H9 (cell line): ENCODE measurements around the gene LINC01488. TPM values are rescaled to one million over a fixed set of nuclear protein-coding genes. Genes with fewer than 3 reads are reported as not detected.

Experiments
- DNase-seq: peaks from one replicate; pipeline ENCODE4 v3.0.0-alpha.2; 2017
- H2AFZ ChIP-seq: one replicate; pipeline ENCODE4 v1.6.1; 2013; ENCODE audit warnings: mild to moderate bottlenecking, low read length, control low read depth, moderate library complexity
- H2AK5ac ChIP-seq: 2 replicates; pipeline ENCODE4 v1.6.1; 2013; ENCODE audit warnings: low read length, control low read depth, mixed read lengths; ENCODE audit not compliant: insufficient read length
- H2BK120ac ChIP-seq: one replicate; pipeline ENCODE4 v1.6.1; 2013; ENCODE audit warnings: low read depth, mild to moderate bottlenecking, low read length, control low read depth, inconsistent platforms; ENCODE audit not compliant: poor library complexity, severe bottlenecking
- H2BK12ac ChIP-seq: 2 replicates; pipeline ENCODE4 v1.6.1; 2013; ENCODE audit warnings: low read length, control low read depth, mixed read lengths, low read depth; ENCODE audit not compliant: insufficient read length
- H2BK15ac ChIP-seq: 2 replicates; pipeline ENCODE4 v1.6.1; 2013; ENCODE audit warnings: low read depth, low read length, control low read depth
- H2BK20ac ChIP-seq: one replicate; pipeline ENCODE4 v1.6.1; 2013; ENCODE audit warnings: low read depth, mild to moderate bottlenecking, low read length, control low read depth, inconsistent platforms; ENCODE audit not compliant: poor library complexity, severe bottlenecking
- H2BK5ac ChIP-seq: 2 replicates; pipeline ENCODE4 v1.6.1; 2013; ENCODE audit warnings: low read length, control low read depth, mixed read lengths; ENCODE audit not compliant: insufficient read length
- H3K14ac ChIP-seq: 2 replicates; pipeline ENCODE4 v1.6.1; 2013; ENCODE audit warnings: low read length, control low read depth; ENCODE audit not compliant: insufficient read depth
- H3K18ac ChIP-seq: 2 replicates; pipeline ENCODE4 v1.6.1; 2013; ENCODE audit warnings: low read depth, mild to moderate bottlenecking, mixed read lengths, low read length, control low read depth; ENCODE audit not compliant: insufficient read length
- H3K23ac ChIP-seq: 2 replicates; pipeline ENCODE4 v1.6.1; 2013; ENCODE audit warnings: low read length, control low read depth, mixed read lengths, low read depth; ENCODE audit not compliant: insufficient read length
- H3K23me2 ChIP-seq: 2 replicates; pipeline ENCODE4 v1.6.1; 2013; ENCODE audit warnings: low read depth, mild to moderate bottlenecking, mixed read lengths, low read length, control low read depth; ENCODE audit not compliant: insufficient read length, poor library complexity, severe bottlenecking
- H3K27ac ChIP-seq: 2 replicates; pipeline ENCODE4 v1.5.1; 2013; ENCODE audit warnings: low read length, control low read depth, mixed read lengths, low read depth; ENCODE audit not compliant: insufficient read length
- H3K27me3 ChIP-seq: 2 replicates; pipeline ENCODE4 v1.6.1; 2013; ENCODE audit warnings: low read length, control low read depth, inconsistent platforms; ENCODE audit not compliant: insufficient read depth
- H3K4ac ChIP-seq: 2 replicates; pipeline ENCODE4 v1.6.1; 2013; ENCODE audit warnings: low read depth, mild to moderate bottlenecking, control low read depth, inconsistent platforms, low read length, moderate library complexity
- H3K4me1 ChIP-seq: 2 replicates; pipeline ENCODE4 v1.6.1; 2013; ENCODE audit warnings: low read length, control low read depth, inconsistent platforms; ENCODE audit not compliant: insufficient read depth
- H3K4me2 ChIP-seq: 2 replicates; pipeline ENCODE4 v1.6.1; 2013; ENCODE audit warnings: low read length, control low read depth, mixed read lengths; ENCODE audit not compliant: insufficient read length, insufficient read depth
- H3K56ac ChIP-seq: 2 replicates; pipeline ENCODE4 v1.6.1; 2013; ENCODE audit warnings: low read depth, mild to moderate bottlenecking, mixed read lengths, low read length, control low read depth; ENCODE audit not compliant: insufficient read length
- H3K79me1 ChIP-seq: 2 replicates; pipeline ENCODE4 v1.6.1; 2013; ENCODE audit warnings: low read depth, mild to moderate bottlenecking, moderate library complexity, low read length, control low read depth, inconsistent platforms; ENCODE audit not compliant: insufficient read depth, poor library complexity, severe bottlenecking
- H3K79me2 ChIP-seq: 2 replicates; pipeline ENCODE4 v1.6.1; 2013; ENCODE audit warnings: low read length, control low read depth, inconsistent platforms; ENCODE audit not compliant: insufficient read depth
- H3K9ac ChIP-seq: 2 replicates; pipeline ENCODE4 v1.6.1; 2013; ENCODE audit warnings: low read length, control low read depth, mixed read lengths; ENCODE audit not compliant: insufficient read length; ENCODE audit errors: extremely low read depth
- H3K9me3 ChIP-seq: one replicate; pipeline ENCODE4 v1.6.1; 2013; ENCODE audit warnings: low read depth, low read length, inconsistent platforms; ENCODE audit not compliant: control insufficient read depth
- H3T11ph ChIP-seq: one replicate; pipeline ENCODE4 v1.6.1; 2013; ENCODE audit warnings: mild to moderate bottlenecking, low read length, control low read depth, inconsistent platforms
- H4K20me1 ChIP-seq: one replicate; pipeline ENCODE4 v1.6.1; 2013; ENCODE audit not compliant: control insufficient read depth, insufficient read length, insufficient read depth
- H4K5ac ChIP-seq: 2 replicates; pipeline ENCODE4 v1.6.1; 2013; ENCODE audit warnings: low read depth, mild to moderate bottlenecking, mixed read lengths, low read length, control low read depth; ENCODE audit not compliant: insufficient read length
- H4K8ac ChIP-seq: replicated peaks from 2 replicates; pipeline ENCODE4 v1.6.1; 2013; ENCODE audit warnings: low read length, control low read depth, mixed read lengths, low read depth; ENCODE audit not compliant: insufficient read length
- H4K91ac ChIP-seq: 2 replicates; pipeline ENCODE4 v1.6.1; 2013; ENCODE audit warnings: low read depth, mild to moderate bottlenecking, moderate library complexity, mixed read lengths, low read length, control low read depth; ENCODE audit not compliant: insufficient read length
- H3K27ac Mint-ChIP-seq, 3 experiments: 2 replicates in 2 of 3; 3 replicates in 1 of 3; pipeline ENCODE4 v1.8.0; 2020 to 2021; ENCODE audit warnings: mixed read lengths in 3 of 3, mild to moderate bottlenecking in 1 of 3, moderate library complexity in 1 of 3
- H3K27me3 Mint-ChIP-seq: 2 replicates; pipeline ENCODE4 v1.8.0; 2021; ENCODE audit warnings: low read depth, mild to moderate bottlenecking, moderate library complexity, mixed read lengths
- H3K36me3 Mint-ChIP-seq, 3 experiments: 2 replicates in 2 of 3; 3 replicates in 1 of 3; pipeline ENCODE4 v1.8.0; 2020 to 2021; ENCODE audit warnings: low read depth in 3 of 3, mixed read lengths in 3 of 3; ENCODE audit not compliant: insufficient read depth in 1 of 3
- H3K4me1 Mint-ChIP-seq, 2 experiments: 2 replicates each; pipeline ENCODE4 v1.8.0; 2020; ENCODE audit warnings: mixed read lengths in 2 of 2
- H3K4me3 Mint-ChIP-seq, 2 experiments: 2 replicates in 1 of 2; 3 replicates in 1 of 2; pipeline ENCODE4 v1.8.0; 2020 to 2021; ENCODE audit warnings: mild to moderate bottlenecking in 2 of 2, mixed read lengths in 2 of 2, moderate library complexity in 1 of 2
- H3K9me3 Mint-ChIP-seq, 2 experiments: 2 replicates in 1 of 2; 3 replicates in 1 of 2; pipeline ENCODE4 v1.8.0; 2020; ENCODE audit warnings: mild to moderate bottlenecking in 2 of 2, mixed read lengths in 2 of 2, moderate library complexity in 1 of 2
- CTCF ChIP-seq: fragments of 200-600 bp; sonication (generic); conservative IDR thresholded peaks from 3 replicates; pipeline ENCODE4 v1.8.0; 2021; ENCODE audit warnings: antibody characterized with exemption, mild to moderate bottlenecking
- WGBS: extraction: QIAGEN DNeasy Blood & Tissue Kit; methylation state at CpG from one replicate; pipeline ENCODE4 v1.1.7; 2013; ENCODE audit warnings: missing lambda C conversion rate, low lambda C conversion rate, mixed read lengths; ENCODE audit not compliant: insufficient read length; ENCODE audit errors: extremely low coverage; 5-methylcytosine and 5-hydroxymethylcytosine counted together
- total RNA-seq: library from RNA; stranded (reverse); gene quantifications from 2 replicates; pipeline ENCODE4 v1.2.1, GENCODE V29; 2021

Gene LINC01488
- total RNA-seq, 1 experiment from 2014 or later: not detected

DNA sequence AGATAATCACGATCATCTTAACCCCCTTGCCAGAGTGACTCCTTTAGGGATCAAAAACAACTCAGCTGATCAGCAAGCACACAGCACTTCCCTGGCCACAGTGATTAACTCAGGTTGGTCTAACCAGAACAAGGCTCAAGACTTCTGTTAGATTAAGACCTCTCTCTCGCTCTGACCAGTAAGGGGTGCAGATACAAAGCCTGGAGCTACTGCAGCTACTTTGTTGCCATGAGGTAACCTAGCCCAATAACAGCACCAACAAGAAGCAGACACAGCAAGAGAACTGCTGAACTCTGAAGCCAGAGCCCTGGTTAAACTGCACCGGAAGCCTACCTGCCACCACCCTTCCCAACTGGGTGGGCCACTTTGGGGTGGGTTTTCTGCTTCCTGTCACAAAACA is 42.0 kb downstream of the LINC01488 start:
- no peak overlapping the region for H4K8ac ChIP-seq
- H2AK5ac ChIP-seq: no peak overlapping the region
- DNase-seq: no peak
- H2AFZ ChIP-seq: no peak overlapping the region
- peaks cover 9 to 10% of the 10 kb centered on the region in 2 experiments for H3K9me3 Mint-ChIP-seq
- H3T11ph ChIP-seq: no peak overlapping the region
- no peak overlapping the region for H3K27ac ChIP-seq
- no CpG with 5 or more reads among the region's 3 CpGs for WGBS
- H2BK120ac ChIP-seq: no peak overlapping the region
- peaks cover 11% of the 10 kb centered on the region; the same call in 1 of the 2 replicates for H3K4me1 ChIP-seq
- peaks cover 2 to 13% (median 9%) of the 10 kb centered on the region in 3 experiments; a peak in 5 of 7 replicates for H3K36me3 Mint-ChIP-seq
- H3K9me3 ChIP-seq: no peaks in the 10 kb centered on the region
- no peaks in the 10 kb centered on the region for H3K23me2 ChIP-seq
- peaks cover 47 to 50% of the 10 kb centered on the region in 2 experiments for H3K4me1 Mint-ChIP-seq
- no peak overlapping the region for H4K91ac ChIP-seq
- H2BK12ac ChIP-seq: no peak overlapping the region
- H3K23ac ChIP-seq: no peak overlapping the region
- no peak overlapping the region for H3K14ac ChIP-seq
- H3K4me2 ChIP-seq: no peak overlapping the region
- no peak overlapping the region for H3K9ac ChIP-seq
- no peak overlapping the region for H3K18ac ChIP-seq
- H3K79me2 ChIP-seq: no peaks in the 10 kb centered on the region
- H3K56ac ChIP-seq: no peak overlapping the region
- H2BK15ac ChIP-seq: no peak overlapping the region
- H3K27me3 Mint-ChIP-seq: peaks cover 13% of the 10 kb centered on the region
- H4K5ac ChIP-seq: no peak overlapping the region
- no peak overlapping the region for H3K4me3 Mint-ChIP-seq
- H2BK20ac ChIP-seq: no peak overlapping the region
- no peaks in the 10 kb centered on the region for H4K20me1 ChIP-seq
- no peaks in the 10 kb centered on the region for H3K79me1 ChIP-seq
- H3K4ac ChIP-seq: no peak overlapping the region
- H2BK5ac ChIP-seq: no peak overlapping the region
- no peaks in the 10 kb centered on the region for H3K27me3 ChIP-seq
- no peak for TF ChIP-seq CTCF
- H3K27ac Mint-ChIP-seq: no peak overlapping the region
